HG03139 (cell line): ENCODE data around the gene NECAB3.

Experiments
- ATAC-seq: cut with Tn5 transposase; IDR thresholded peaks from one replicate; pipeline ENCODE4 v1.9.1; 2021; ENCODE audit not compliant: unreplicated experiment

NECAB3 gene

GRCh38 chr20:33622705-33623365, 51.4 kb downstream of the NECAB3 start:
- ATAC-seq = no peak

DNA sequence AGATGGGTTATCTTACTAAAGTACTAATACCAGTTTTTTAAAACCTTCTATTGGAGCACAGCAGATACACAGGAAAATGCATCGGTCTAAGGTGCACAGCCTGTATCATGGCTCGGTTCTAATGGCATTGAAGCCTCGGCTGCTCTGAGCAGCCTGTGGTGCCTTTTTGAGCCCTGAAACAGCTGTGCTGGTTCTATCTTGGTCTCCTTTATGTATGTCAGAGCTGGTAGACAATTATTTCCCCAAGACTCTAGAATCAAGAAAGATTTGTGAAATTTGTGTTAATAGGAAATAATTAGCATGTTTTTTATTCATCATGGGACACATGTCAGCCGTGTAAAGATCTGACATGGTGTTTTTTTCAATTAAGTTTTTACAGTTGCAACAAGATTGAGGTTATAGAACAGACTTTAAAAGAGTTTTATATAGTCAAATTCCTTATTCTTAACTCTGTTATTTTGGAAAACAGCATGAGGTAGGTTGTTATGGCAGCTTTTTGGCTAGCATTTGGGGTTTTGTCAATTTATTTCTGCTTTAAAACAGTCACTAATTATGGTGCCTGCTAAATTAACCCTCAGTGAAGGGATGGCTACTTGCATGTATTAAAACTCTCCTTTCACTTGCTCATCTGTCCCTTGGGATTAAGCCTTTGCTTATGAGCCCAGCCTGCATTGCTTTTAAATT, 52.4 kb downstream of the NECAB3 start:
- no peak for ATAC-seq

DNA sequence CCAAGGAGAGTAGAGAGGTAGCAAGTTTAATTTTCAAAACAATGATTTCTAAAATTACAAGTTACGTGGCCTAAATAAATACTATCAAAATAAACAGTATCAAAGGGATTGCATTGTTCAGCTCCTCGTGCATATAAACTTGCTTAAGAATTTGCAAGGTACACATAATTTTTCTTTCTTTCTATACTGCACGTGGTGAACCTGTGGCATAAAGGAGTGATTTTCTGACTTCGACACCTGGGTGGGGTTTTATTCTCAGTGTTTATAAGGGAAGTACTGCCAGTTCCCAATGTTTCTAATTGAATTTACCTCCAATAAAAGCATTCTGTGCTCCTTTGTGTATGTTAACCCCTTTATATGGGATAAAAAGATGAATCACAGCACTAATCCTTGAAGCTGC, 62.2 kb downstream of the NECAB3 start:
- no peak for ATAC-seq

DNA sequence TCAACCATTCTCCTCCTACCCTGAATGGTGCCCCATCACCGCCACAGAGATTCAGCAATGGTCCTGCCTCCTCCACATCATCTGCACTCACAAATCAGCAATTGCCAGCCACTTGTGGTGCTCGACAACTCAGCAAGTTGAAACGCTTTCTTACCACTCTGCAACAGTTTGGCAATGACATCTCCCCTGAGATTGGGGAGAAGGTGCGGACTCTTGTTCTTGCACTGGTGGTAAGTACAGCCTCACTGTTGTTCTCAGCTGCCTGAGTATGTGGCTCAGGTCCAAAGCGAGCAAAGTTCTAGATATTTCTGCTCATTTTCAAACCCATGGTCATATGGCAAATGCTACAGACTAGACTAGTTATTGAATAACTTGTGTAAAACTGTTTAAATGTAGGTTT, 63.1 kb downstream of the NECAB3 start:
- ATAC-seq = no peak

DNA sequence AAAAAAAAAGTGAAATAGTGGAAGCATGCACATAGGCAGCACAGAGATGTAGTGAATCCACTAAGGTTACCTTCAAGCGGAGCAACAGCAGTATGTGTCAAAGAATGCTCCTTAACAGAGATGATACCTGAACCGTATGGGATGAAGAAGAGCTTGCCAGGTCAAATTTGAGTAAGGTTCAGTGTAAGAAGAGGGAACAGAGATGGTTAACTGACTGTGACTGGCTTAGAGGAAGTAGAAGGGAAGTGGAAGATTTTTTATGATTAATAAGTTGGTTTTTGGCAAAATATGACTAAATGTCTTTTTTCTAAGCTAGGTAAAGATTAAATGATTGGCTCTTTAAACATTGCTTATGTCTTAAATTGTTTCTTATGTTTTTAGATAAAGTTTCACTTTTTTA, 64.7 kb downstream of the NECAB3 start:
- no peak for ATAC-seq
